GM12878 (cell line): Measurements from ENCODE around the gene HSPBP1. TPM values are rescaled to one million over a fixed set of nuclear protein-coding genes. Genes with fewer than 3 reads are reported as not detected.

Source experiments
- ATAC-seq: fragments of 200-7000 bp; cut with Tn5 transposase; 3 replicates; pipeline ENCODE4 v1.9.1; 2020; ENCODE audit warnings: mild to moderate bottlenecking, moderate library complexity
- BruUV-seq: library from RNA; stranded (reverse); fragments of 400-500 nt; replicated peaks from 2 replicates; lab custom pipeline; 2021; lab: Mats Ljungman, UMichigan
- CTCF ChIA-PET: fragments of 300-600 bp; sonication (Branson Sonifier 250); formaldehyde crosslinking; extraction: SDS; loops from one replicate; lab custom pipeline; 2021; ENCODE audit warnings: inconsistent platforms; lab: Yijun Ruan, JAX
- POLR2A ChIA-PET: fragments of 350-600 bp; formaldehyde crosslinking; extraction: SDS; loops from one replicate; lab custom pipeline; 2021; ENCODE audit warnings: inconsistent platforms; lab: Charles Lee
- RAD21 ChIA-PET: fragments of 300-600 bp; sonication (Branson Sonifier 250); formaldehyde crosslinking; loops from one replicate; lab custom pipeline; 2023; ENCODE audit warnings: antibody characterized with exemption; ENCODE audit not compliant: unreplicated experiment; lab: Charles Lee
- SMC1A ChIA-PET: fragments of 300-600 bp; sonication (Branson Sonifier 250); formaldehyde crosslinking; loops from one replicate; lab custom pipeline; 2023; ENCODE audit not compliant: unreplicated experiment, uncharacterized antibody; lab: Charles Lee
- DNase-seq: peaks from one replicate; pipeline ENCODE4 v3.0.0-alpha.2; 2011; ENCODE audit warnings: low read depth, low spot score
- FAIRE-seq: peaks from 3 replicates; lab custom pipeline; 2011; peaks lifted over from hg19 to GRCh38; lab: Jason Lieb, UNC
- H2AFZ ChIP-seq: 2 replicates; pipeline ENCODE4 v1.6.0; 2011; ENCODE audit warnings: low read depth, low read length, control low read depth; ENCODE audit not compliant: control insufficient read depth
- H3K27ac ChIP-seq: 2 replicates; pipeline ENCODE4 v1.5.1; 2011; ENCODE audit warnings: control low read depth; ENCODE audit not compliant: control insufficient read depth, insufficient read depth
- H3K27me3 ChIP-seq, 2 experiments: replicated peaks in 1 of 2; 2 replicates each; pipeline versions ENCODE4 v1.6.0 to v1.6.1; 2011; ENCODE audit warnings: low read length in 1 of 2; ENCODE audit not compliant: control insufficient read depth in 2 of 2, insufficient read depth in 2 of 2
- H3K36me3 ChIP-seq, 2 experiments: 2 replicates each; pipeline ENCODE4 v1.5.1; 2011; ENCODE audit warnings: low read length in 1 of 2; ENCODE audit not compliant: control insufficient read depth in 2 of 2, insufficient read depth in 2 of 2
- H3K4me1 ChIP-seq: 2 replicates; pipeline ENCODE4 v1.6.1; 2011; ENCODE audit warnings: mild to moderate bottlenecking, low read length, moderate library complexity, mixed read lengths; ENCODE audit not compliant: control insufficient read depth, insufficient read depth
- H3K4me2 ChIP-seq: 2 replicates; pipeline ENCODE4 v1.6.0; 2011; ENCODE audit warnings: control low read depth; ENCODE audit not compliant: control insufficient read depth, insufficient read depth
- H3K4me3 ChIP-seq: fragments of 200-600 bp; sonication (generic); 2 replicates; pipeline ENCODE4 v1.5.1; 2016
- H3K79me2 ChIP-seq: 2 replicates; pipeline ENCODE4 v1.6.0; 2011; ENCODE audit warnings: low read length; ENCODE audit not compliant: control insufficient read depth, insufficient read depth
- H3K9ac ChIP-seq: 2 replicates; pipeline ENCODE4 v1.8.0; 2011; ENCODE audit warnings: low read length, control low read depth, mixed read lengths; ENCODE audit not compliant: control insufficient read depth, insufficient read depth
- H3K9me3 ChIP-seq: replicated peaks from 3 replicates; pipeline ENCODE4 v1.5.1; 2011; ENCODE audit warnings: mild to moderate bottlenecking, low read length; ENCODE audit not compliant: control insufficient read depth, insufficient read depth
- H4K20me1 ChIP-seq: 2 replicates; pipeline ENCODE4 v1.6.0; 2011; ENCODE audit not compliant: control insufficient read depth, insufficient read depth
- BHLHE40 ChIP-seq, 2 experiments: fragments of 450-650 bp in 1 of 2; IDR thresholded peaks; 2 replicates each; pipeline ENCODE4 v1.6.1; 2011 to 2017; ENCODE audit warnings: low read depth in 2 of 2, borderline replicate concordance in 1 of 2, improper control_type of control experiment in 1 of 2, low read length in 1 of 2, mild to moderate bottlenecking in 1 of 2
- BMI1 ChIP-seq: fragments of 450-650 bp; IDR thresholded peaks from 2 replicates; pipeline ENCODE4 v1.6.1; 2016; ENCODE audit warnings: mild to moderate bottlenecking, moderate library complexity, borderline replicate concordance
- CBX5 ChIP-seq: sonication (generic); IDR thresholded peaks from 2 replicates; pipeline ENCODE4 v1.6.1; 2016; ENCODE audit warnings: low read depth, moderate library complexity, mild to moderate bottlenecking, inconsistent platforms
- CREM ChIP-seq: IDR thresholded peaks from 2 replicates; pipeline ENCODE4 v1.6.1; 2014; ENCODE audit warnings: antibody characterized with exemption, low read depth
- KDM1A ChIP-seq: fragments of 200-600 bp; sonication (generic); IDR thresholded peaks from 2 replicates; pipeline ENCODE4 v1.6.1; 2016; ENCODE audit warnings: borderline replicate concordance
- MEF2B ChIP-seq: fragments of 450-650 bp; IDR thresholded peaks from 2 replicates; pipeline ENCODE4 v1.6.1; 2018; ENCODE audit warnings: mild to moderate bottlenecking, moderate library complexity; ENCODE audit not compliant: partially characterized antibody, poor library complexity, severe bottlenecking
- PAX8 ChIP-seq: fragments of 450-650 bp; IDR thresholded peaks from 2 replicates; pipeline ENCODE4 v1.6.1; 2017; ENCODE audit warnings: mild to moderate bottlenecking, moderate library complexity
- POLR2A ChIP-seq: IDR thresholded peaks from 2 replicates; pipeline ENCODE4 v1.6.1; 2011; ENCODE audit warnings: low read depth, mild to moderate bottlenecking, low read length
- TARDBP ChIP-seq: IDR thresholded peaks from 2 replicates; pipeline ENCODE4 v1.6.1; 2016; ENCODE audit warnings: borderline replicate concordance
- YBX1 ChIP-seq: fragments of 450-650 bp; IDR thresholded peaks from 2 replicates; pipeline ENCODE4 v1.6.1; 2016; ENCODE audit warnings: antibody characterized with exemption
- WGBS: methylation state at CpG from one replicate; pipeline ENCODE4 v1.1.6; 2016; ENCODE audit warnings: low lambda C conversion rate; ENCODE audit not compliant: insufficient replicate concordance, insufficient coverage; ENCODE audit errors: missing lambda C conversion rate; 5-methylcytosine and 5-hydroxymethylcytosine counted together
- in situ Hi-C: fragments of 300-500 bp; cut with MboI; formaldehyde crosslinking; loops from 9 replicates; pipeline ENCODE4 v1.14.3; 2018; ENCODE audit warnings: mixed read lengths
- intact Hi-C: fragments of 100-400 bp; cut with micrococcal nuclease; formaldehyde crosslinking; loops from one replicate; pipeline ENCODE4 v1.14.2; 2022; ENCODE audit not compliant: unreplicated experiment
- polyA plus RNA-seq, 11 experiments: library from polyadenylated mRNA; depleted of rRNA in 4 of 11; unstranded in 6 of 11; stranded (reverse) in 5 of 11; fragments of >200 nt; fragmentation: Nextera tagmentation in 4 of 11; fragmentation: Illumina TruSeq in 1 of 11; extraction: Ambion mirVana in 4 of 11; extraction: Trizol in 1 of 11; gene quantifications; 1 replicate in 1 of 11; 2 replicates in 10 of 11; pipeline versions ENCODE4 v1.2.1 to v1.2.3, GENCODE V29; 2011 to 2016; ENCODE audit warnings: inconsistent platforms in 2 of 11, missing spikeins in 2 of 11, low read depth in 1 of 11
- total RNA-seq, 4 experiments: library from RNA; depleted of rRNA in 3 of 4; stranded (reverse); fragments of >200 nt in 3 of 4; fragmentation: Illumina TruSeq in 1 of 4; extraction: Trizol in 1 of 4; gene quantifications; 2 replicates each; pipeline versions ENCODE4 v1.2.1 to v1.2.3, GENCODE V29; 2013 to 2021
- TF ChIP-seq, protein P1 (sequence below): IDR thresholded peaks from 2 replicates; pipeline ENCODE4 v1.6.1; 2012; ENCODE audit warnings: improper control_type of control experiment, low read depth, low read length; ENCODE audit not compliant: insufficient replicate concordance
- TF ChIP-seq, protein P2 (sequence below): IDR thresholded peaks from 2 replicates; pipeline ENCODE4 v1.6.1; 2012; ENCODE audit warnings: low read depth, low read length, improper control_type of control experiment

Gene HSPBP1
- total and polyA plus RNA-seq, 10 of the 15 experiments (the other 5 are each of a cell fraction or from before 2014, with no cell fraction given) = 0.18 to 83.3 (median 23.0) TPM

DNA sequence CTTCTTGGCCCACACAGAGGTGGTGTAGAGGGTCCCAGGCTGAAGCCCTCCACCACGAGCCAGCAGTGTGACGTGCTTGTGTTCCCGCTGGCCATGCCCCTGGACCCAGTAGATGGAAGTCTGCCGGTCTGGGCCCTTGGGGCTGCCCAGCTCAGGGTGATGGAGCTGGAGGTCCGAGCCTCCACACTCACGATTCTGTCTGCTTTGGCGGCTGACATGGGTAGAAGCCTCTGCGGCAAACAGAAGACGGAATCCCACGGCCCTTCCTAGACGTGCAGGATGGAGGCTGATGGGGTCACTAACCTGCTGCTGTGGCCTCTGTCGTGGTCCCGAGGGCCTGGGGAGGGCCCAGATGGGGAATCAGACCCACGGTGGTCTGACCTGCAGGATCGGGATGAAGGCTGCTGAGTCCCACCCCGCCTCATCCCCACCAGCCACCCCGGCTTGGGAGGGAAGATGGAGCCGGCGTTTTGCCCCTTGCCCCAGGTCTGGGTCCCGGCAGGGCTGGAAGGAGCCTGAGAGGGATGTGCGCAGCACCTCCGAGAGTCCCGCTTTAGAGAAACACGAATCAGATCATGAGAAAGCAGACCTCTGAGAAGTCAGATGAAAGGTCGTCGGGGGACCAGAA lies 55.8 kb downstream of the HSPBP1 start:
- Histone ChIP-seq H3K4me1 (no peaks in the 10 kb centered on the region), H3K27ac (no peak overlapping the region), H3K36me3 (peaks cover 0 to 13% of the 10 kb centered on the region in 2 experiments; a peak in 3 of 4 replicates)
- WGBS = 88% methylated on average over 26 of the region's 26 CpGs
- intact Hi-C loops = no loop called here
- RAD21 ChIA-PET = no interaction called here
- TF ChIP-seq BMI1 (no peak), PAX8 (no peak), CREM (no peak), TARDBP (no peak), POLR2A (no peak), MEF2B (no peak), BHLHE40 (IDR thresholded peaks at IDR 0.05; ENCODE audit: borderline replicate concordance in 1 of 2, low read depth in 2 of 2, low read length in 1 of 2) (no peak), CBX5 (no peak), YBX1 (no peak), KDM1A (no peak)
- TF ChIP-seq, protein P1, sequence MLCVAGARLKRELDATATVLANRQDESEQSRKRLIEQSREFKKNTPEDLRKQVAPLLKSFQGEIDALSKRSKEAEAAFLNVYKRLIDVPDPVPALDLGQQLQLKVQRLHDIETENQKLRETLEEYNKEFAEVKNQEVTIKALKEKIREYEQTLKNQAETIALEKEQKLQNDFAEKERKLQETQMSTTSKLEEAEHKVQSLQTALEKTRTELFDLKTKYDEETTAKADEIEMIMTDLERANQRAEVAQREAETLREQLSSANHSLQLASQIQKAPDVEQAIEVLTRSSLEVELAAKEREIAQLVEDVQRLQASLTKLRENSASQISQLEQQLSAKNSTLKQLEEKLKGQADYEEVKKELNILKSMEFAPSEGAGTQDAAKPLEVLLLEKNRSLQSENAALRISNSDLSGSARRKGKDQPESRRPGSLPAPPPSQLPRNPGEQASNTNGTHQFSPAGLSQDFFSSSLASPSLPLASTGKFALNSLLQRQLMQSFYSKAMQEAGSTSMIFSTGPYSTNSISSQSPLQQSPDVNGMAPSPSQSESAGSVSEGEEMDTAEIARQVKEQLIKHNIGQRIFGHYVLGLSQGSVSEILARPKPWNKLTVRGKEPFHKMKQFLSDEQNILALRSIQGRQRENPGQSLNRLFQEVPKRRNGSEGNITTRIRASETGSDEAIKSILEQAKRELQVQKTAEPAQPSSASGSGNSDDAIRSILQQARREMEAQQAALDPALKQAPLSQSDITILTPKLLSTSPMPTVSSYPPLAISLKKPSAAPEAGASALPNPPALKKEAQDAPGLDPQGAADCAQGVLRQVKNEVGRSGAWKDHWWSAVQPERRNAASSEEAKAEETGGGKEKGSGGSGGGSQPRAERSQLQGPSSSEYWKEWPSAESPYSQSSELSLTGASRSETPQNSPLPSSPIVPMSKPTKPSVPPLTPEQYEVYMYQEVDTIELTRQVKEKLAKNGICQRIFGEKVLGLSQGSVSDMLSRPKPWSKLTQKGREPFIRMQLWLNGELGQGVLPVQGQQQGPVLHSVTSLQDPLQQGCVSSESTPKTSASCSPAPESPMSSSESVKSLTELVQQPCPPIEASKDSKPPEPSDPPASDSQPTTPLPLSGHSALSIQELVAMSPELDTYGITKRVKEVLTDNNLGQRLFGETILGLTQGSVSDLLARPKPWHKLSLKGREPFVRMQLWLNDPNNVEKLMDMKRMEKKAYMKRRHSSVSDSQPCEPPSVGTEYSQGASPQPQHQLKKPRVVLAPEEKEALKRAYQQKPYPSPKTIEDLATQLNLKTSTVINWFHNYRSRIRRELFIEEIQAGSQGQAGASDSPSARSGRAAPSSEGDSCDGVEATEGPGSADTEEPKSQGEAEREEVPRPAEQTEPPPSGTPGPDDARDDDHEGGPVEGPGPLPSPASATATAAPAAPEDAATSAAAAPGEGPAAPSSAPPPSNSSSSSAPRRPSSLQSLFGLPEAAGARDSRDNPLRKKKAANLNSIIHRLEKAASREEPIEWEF = no peak
- TF ChIP-seq, protein P2, sequence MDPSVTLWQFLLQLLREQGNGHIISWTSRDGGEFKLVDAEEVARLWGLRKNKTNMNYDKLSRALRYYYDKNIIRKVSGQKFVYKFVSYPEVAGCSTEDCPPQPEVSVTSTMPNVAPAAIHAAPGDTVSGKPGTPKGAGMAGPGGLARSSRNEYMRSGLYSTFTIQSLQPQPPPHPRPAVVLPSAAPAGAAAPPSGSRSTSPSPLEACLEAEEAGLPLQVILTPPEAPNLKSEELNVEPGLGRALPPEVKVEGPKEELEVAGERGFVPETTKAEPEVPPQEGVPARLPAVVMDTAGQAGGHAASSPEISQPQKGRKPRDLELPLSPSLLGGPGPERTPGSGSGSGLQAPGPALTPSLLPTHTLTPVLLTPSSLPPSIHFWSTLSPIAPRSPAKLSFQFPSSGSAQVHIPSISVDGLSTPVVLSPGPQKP = no peak
- TF ChIP-seq, all 136 proteins: peak for 0
- DNase-seq = no peak
- ATAC-seq = no peak
- H3K27me3 ChIP-seq = no peaks in the 10 kb centered on the region
- H3K9me3 ChIP-seq = no peaks in the 10 kb centered on the region
- no peak for FAIRE-seq
- H3K4me2 ChIP-seq = no peak overlapping the region
- ChIA-PET POLR2A (no interaction called here), CTCF (no interaction called here), SMC1A (no interaction called here)
- BruUV-seq = no TSS peak
- no peak overlapping the region for H3K9ac ChIP-seq
- in situ Hi-C loops = no loop called here
- no peaks in the 10 kb centered on the region for H4K20me1 ChIP-seq
- H3K4me3 ChIP-seq = no peak overlapping the region
- no peak overlapping the region for H2AFZ ChIP-seq
- H3K79me2 ChIP-seq = no peaks in the 10 kb centered on the region
